ENCODE data around the gene NFIB.

NFIB gene

GRCh38 chr9:14147738-14148137, 166.2 kb downstream of the NFIB start:
- no peak for DNase-seq (ENCODE audit: low spot score)

GRCh38 chr9:14146201-14146874, 167.6 kb downstream of the NFIB start:
- DNase-seq (ENCODE audit: low spot score), result no peak

DNA sequence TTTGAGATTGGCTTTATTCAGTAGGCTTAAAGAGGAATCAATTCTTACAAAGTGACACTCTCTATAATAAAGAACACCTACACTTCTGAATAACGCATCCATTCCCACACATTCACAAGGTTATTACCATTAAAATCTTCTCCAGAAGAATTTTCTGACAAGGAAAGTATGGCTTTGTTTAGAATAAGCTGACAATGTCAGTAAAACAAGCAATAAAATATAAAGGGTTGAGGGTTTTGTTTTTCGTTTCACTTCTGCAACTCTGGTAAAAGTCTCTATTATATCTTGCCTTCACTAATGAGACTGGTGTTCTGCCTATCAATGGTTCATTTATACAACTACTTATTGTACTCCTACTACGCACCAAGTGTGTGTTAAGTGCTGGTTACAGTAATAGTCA, 169.7 kb downstream of the NFIB start:
- DNase-seq (ENCODE audit: low spot score), result no peak

GRCh38 chr9:14141699-14142098, 172.2 kb downstream of the NFIB start:
- no peak for DNase-seq (ENCODE audit: low spot score)

GRCh38 chr9:14140096-14140697, 173.7 kb downstream of the NFIB start:
- DNase-seq (ENCODE audit: low spot score), result no peak

DNA sequence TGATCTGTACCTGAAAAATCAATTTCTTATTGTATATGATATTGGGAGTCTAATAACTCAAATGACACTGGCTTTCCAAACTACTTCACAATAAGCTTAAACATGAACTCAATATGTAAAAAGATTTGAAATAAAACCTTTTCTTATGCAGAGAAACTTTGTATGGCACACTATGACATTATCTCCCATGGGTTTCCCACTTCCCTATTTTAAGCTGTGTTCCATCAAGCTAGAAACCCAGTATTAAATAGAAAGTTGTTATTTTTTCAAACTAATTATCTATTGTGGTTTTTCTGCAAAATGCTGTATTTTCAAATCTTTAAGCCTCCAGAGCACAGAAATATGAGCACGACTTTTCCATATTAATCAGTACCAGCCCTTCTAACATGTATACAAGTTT, 174.7 kb downstream of the NFIB start:
- DNase-seq (ENCODE audit: low spot score), result no peak

DNA sequence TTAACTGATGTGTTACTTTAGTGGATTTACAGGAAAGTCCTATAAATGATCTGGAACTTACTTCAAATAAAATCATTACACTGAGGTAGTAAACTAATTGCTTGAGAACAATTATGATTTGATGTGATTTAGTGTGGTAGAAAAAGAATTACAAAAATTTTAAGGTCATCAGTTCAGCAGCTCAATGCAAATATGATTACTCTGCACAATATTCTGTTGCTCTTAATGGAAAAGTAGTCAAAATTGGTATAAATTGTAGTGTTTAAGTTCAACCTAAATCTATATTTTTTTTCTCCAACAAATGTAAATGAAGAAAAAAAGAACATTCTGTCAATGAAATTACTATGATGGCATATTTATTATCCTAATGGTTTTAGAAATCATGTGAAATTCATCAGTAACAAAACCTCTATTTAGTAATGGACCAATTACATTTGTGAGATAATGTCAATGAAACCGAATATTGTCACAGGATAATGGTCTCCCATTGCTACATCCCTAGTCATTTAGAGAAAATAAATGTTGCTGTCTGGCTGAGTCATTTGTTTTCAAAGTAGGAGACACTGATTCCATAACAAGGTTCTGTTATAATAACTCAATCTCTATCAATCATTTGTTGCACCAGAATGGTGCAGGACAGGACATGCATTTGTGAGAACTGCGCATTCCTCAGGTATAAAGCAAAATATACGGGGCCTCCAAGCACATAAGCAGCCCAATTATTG, 177.1 kb downstream of the NFIB start:
- DNase-seq (ENCODE audit: low spot score), result no peak

DNA sequence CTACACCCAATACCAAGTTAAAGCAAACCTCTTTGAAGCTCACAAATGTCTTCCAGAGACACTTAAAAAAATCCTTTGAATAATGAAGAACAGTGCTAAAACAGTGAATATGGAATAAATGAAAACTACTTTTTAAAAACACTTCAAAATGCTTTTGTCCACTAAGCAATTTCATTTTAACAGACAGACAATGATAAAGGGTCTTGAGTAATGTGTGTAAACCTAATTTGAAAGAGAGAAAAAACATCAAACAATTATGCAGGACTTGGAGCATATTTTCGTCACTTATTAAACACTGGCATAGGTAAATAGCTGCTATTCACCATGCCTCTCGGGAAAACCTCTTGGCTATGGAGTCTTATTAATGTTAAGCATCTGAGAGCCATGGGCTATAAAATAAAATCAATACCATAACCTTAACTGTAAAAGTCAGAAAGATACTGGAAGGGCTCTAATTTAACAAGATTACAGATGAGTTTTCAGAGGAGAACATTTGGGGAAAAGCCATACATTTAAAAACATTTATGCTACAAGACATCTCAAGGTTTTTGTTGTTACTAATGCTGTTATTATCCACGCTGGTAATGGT, 177.8 kb downstream of the NFIB start:
- DNase-seq (ENCODE audit: low spot score), result no peak

DNA sequence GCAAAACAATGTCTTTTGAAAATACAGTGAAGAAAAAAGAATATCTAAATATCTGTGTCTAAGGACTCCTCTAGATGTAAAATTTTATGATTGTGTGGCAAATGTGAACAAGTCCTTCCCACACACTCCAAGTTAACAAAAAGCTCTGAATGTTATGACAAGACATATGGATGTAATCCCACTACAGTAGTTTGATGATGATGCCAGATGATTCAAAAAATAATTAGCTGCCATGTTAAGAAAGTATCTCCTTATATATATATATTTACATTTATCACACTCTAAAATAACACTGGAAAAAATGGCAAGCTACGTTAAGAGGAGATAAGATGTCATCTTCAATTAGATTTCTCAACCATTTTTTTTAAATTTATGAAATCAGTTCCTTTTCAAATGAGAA, 178.5 kb downstream of the NFIB start:
- DNase-seq (ENCODE audit: low spot score), result no peak

GRCh38 chr9:14133394-14133793, 180.5 kb downstream of the NFIB start:
- DNase-seq (ENCODE audit: low spot score), result no peak

- DNase-seq (ENCODE audit: low spot score), result no peak
These were observed 181.2 kb downstream of the NFIB start for GRCh38 chr9:14132775-14133174.

DNA sequence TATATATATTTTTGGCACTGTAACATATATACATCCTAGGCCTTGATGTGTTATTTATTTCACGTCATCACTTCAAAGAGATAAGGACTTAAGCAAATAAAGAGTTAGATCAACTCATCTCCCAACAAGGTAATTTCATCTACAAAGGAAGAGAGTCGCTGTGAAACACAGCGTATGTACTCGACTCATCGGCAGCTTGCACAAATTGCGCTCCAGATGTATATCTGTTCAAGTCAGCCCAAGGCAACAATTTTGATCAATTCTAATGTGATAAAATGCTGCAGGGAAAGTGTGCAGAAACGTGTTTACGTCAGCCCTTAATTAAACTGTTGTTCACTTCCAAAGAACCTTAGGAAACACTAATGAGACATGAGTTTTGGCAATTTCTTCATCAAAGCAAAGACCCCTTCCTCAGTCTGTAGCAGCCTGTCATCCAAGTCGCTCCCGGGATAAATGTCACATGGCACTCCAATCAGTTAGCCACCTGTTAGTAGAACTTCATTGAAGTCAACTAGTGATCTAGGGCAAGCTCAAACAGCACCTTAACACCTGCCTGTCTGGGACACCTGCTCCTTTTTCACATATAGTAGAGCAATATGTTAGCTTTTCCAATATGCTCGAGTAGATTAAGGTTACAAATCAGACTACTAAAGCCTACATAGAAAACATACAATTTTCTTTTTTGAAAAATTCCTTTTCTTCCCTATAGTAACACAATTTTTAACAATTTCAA, 182.4 kb downstream of the NFIB start:
- no peak for DNase-seq (ENCODE audit: low spot score)

GRCh38 chr9:14127656-14128055, 186.3 kb downstream of the NFIB start:
- peak; percentile 3 for DNase-seq (ENCODE audit: low spot score)

- no peak for DNase-seq (ENCODE audit: low spot score)
These were observed 194.0 kb downstream of the NFIB start for GRCh38 chr9:14119694-14120514.

DNA sequence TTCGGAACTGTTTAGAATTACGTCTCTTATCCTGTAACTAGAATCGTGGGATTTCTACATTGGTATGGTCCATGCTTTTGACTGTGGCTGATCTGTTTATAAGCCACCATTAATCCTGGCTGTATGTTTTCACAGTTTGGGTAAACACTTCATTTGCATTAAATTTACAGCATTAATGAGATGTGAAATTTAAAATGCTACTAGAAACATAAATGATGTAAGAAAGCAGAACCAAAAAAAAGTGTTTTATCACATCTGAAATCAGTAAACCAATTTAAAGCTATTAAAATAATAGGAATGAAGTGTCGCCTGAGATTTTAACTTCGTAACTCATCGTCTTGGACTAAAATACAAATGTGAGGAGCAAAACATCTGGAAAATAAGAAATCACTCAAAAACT, 201.7 kb downstream of the NFIB start:
- no peak for DNase-seq (ENCODE audit: low spot score)

- DNase-seq (ENCODE audit: low spot score), result no peak
These were observed 202.2 kb downstream of the NFIB start for GRCh38 chr9:14111696-14112095.

DNA sequence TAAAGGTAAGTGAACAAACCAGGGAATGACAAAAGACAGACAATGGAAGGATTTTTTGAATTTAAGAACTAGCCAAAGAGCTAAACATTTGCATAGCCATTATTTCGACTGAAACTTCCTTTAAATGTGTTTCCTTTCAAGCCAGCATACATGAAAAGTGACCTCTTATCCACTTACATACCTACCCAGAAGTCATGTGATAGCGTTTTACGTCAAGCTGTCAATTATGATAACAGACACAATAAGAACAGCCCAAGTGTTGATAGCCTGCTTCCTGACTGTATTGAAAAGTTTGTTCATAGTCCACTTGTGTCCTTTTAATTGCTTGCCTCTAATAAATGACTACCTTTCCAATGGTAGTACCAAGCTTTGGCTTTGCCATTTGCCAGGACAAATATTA, 206.0 kb downstream of the NFIB start:
- DNase-seq (ENCODE audit: low spot score), result no peak

DNA sequence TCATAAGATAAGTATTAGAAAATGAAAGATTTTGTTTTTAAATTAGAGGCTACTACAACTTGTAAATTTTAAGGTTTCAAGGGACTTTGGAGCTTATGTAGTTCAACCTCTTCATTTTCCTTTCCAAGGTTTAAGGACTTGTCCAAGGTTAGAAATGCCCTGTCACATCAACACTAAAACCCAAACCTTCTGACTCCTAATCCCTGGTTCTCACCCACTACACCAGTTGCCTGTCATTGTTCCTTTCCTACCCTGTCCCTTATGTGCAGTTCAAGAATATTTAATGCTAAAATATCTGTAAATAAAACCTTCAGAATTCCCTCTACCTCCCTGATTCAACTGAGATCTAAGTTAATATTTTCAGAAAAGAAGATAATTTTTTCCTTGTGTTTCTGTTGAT, 206.4 kb downstream of the NFIB start:
- no peak for DNase-seq (ENCODE audit: low spot score)

GRCh38 chr9:14106699-14107098, 207.2 kb downstream of the NFIB start:
- DNase-seq (ENCODE audit: low spot score), result no peak

DNA sequence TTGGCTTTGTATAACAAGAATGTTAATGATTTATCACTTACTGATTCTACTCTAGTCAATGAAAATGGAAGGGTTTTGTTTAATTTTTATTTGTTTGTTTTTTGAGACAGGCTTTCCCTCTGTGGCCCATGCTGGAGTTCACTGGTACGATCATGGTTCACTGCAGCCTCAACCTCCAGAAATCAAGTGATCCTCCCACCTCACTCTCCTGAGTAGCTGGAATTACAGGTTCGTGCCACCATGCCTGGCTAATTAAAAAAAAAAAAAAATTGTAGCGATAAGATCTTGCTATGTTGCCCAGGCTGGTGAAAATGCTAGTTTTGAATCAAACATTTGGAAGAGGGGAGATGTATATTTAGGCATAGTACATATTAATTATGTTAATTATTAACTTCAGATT, 209.4 kb downstream of the NFIB start:
- no peak for DNase-seq (ENCODE audit: low spot score)

- DNase-seq (ENCODE audit: low spot score), result no peak
These were observed 210.8 kb downstream of the NFIB start for GRCh38 chr9:14103115-14103514.

- no peak for DNase-seq (ENCODE audit: low spot score)
These were observed 214.2 kb downstream of the NFIB start for GRCh38 chr9:14099737-14100136.

Data from kidney capillary endothelial cell (primary cell).